ENCODE measurements around the gene MYO18B. TPM values are rescaled to one million over a fixed set of nuclear protein-coding genes. Genes with fewer than 3 reads are reported as not detected.
A peak's percentile ranks its signal among the peaks of the same experiment; 100 is the strongest.

MYO18B gene
- total RNA-seq, 1 donor from 2014 or later, result 139 TPM

- intact Hi-C loops (cut with DNase I), result no loop called here
- no peak for DNase-seq (ENCODE audit: missing footprints)
- peak; percentile 48 for ATAC-seq
Measured at GRCh38 chr22:25829808-25830777, 88.1 kb downstream of the MYO18B start.

GRCh38 chr22:25833091-25833490, 91.1 kb downstream of the MYO18B start:
- intact Hi-C loops (cut with DNase I), result no loop called here
- DNase-seq (ENCODE audit: missing footprints) (no peak), ATAC-seq (peak; percentile 77)

- intact Hi-C loops (cut with DNase I), result no loop called here
- DNase-seq (ENCODE audit: missing footprints) (no peak), ATAC-seq (no peak)
Measured at GRCh38 chr22:25833676-25834075, 91.7 kb downstream of the MYO18B start.

GRCh38 chr22:25834490-25834889, 92.5 kb downstream of the MYO18B start:
- ATAC-seq, result no peak
- no peak for DNase-seq (ENCODE audit: missing footprints)
- intact Hi-C loops (cut with DNase I), result no loop called here

- ATAC-seq, result no peak
- DNase-seq (ENCODE audit: missing footprints), result no peak
- intact Hi-C loops (cut with DNase I), result no loop called here
Measured at GRCh38 chr22:25835348-25835747, 93.4 kb downstream of the MYO18B start.

GRCh38 chr22:25837288-25837900, 95.4 kb downstream of the MYO18B start:
- peak; percentile 8 for ATAC-seq
- intact Hi-C loops (cut with DNase I), result no loop called here
- no peak for DNase-seq (ENCODE audit: missing footprints)

- DNase-seq (ENCODE audit: missing footprints) (no peak), ATAC-seq (no peak)
- intact Hi-C loops (cut with DNase I), result no loop called here
Measured at GRCh38 chr22:25838960-25839741, 97.2 kb downstream of the MYO18B start.

GRCh38 chr22:25839755-25840154, 97.8 kb downstream of the MYO18B start:
- no peak for DNase-seq (ENCODE audit: missing footprints)
- intact Hi-C loops (cut with DNase I), result no loop called here
- no peak for ATAC-seq

GRCh38 chr22:25840167-25840566, 98.2 kb downstream of the MYO18B start:
- no peak for DNase-seq (ENCODE audit: missing footprints)
- no peak for ATAC-seq
- intact Hi-C loops (cut with DNase I), result no loop called here

GRCh38 chr22:25840891-25841290, 98.9 kb downstream of the MYO18B start:
- intact Hi-C loops (cut with DNase I), result no loop called here
- no peak for DNase-seq (ENCODE audit: missing footprints)
- no peak for ATAC-seq

GRCh38 chr22:25841775-25842174, 99.8 kb downstream of the MYO18B start:
- DNase-seq (ENCODE audit: missing footprints) (no peak), ATAC-seq (no peak)
- intact Hi-C loops (cut with DNase I), result no loop called here

- intact Hi-C loops (cut with DNase I), result no loop called here
- DNase-seq (ENCODE audit: missing footprints) (no peak), ATAC-seq (no peak)
Measured at GRCh38 chr22:25843660-25844405, 101.8 kb downstream of the MYO18B start.

GRCh38 chr22:25844601-25845000, 102.6 kb downstream of the MYO18B start:
- DNase-seq (ENCODE audit: missing footprints), result no peak
- ATAC-seq, result no peak
- intact Hi-C loops (cut with DNase I), result no loop called here

GRCh38 chr22:25845985-25846745, 104.2 kb downstream of the MYO18B start:
- intact Hi-C loops (cut with DNase I), result no loop called here
- DNase-seq (ENCODE audit: missing footprints) (no peak), ATAC-seq (no peak)

GRCh38 chr22:25847451-25847850, 105.5 kb downstream of the MYO18B start:
- no peak for ATAC-seq
- DNase-seq (ENCODE audit: missing footprints), result no peak
- intact Hi-C loops (cut with DNase I), result no loop called here

GRCh38 chr22:25848954-25849353, 107.0 kb downstream of the MYO18B start:
- no peak for DNase-seq (ENCODE audit: missing footprints)
- intact Hi-C loops (cut with DNase I), result no loop called here
- no peak for ATAC-seq

GRCh38 chr22:25849522-25849921, 107.5 kb downstream of the MYO18B start:
- no peak for DNase-seq (ENCODE audit: missing footprints)
- intact Hi-C loops (cut with DNase I), result no loop called here
- ATAC-seq, result peak; percentile 67

GRCh38 chr22:25852223-25852622, 110.2 kb downstream of the MYO18B start:
- no peak for DNase-seq (ENCODE audit: missing footprints)
- no peak for ATAC-seq
- intact Hi-C loops (cut with DNase I), result no loop called here

All from Right ventricle myocardium inferior (tissue), 1 donor.